Left hindlimb (tissue), 1 donor: ENCODE results near the gene RIMS1.
"Not testable (repeated sequence)": the region's sequence is repeated elsewhere in the genome, so short reads cannot be mapped to it uniquely, and the experiment has no call there.

Experiments used
- DNase-seq: peaks from one replicate; pipeline ENCODE4 v3.0.0-alpha.2; 2018

Gene RIMS1

GRCh38 chr6:71979911-71980310 is 93.6 kb downstream of the RIMS1 start:
- no peak for DNase-seq

DNA sequence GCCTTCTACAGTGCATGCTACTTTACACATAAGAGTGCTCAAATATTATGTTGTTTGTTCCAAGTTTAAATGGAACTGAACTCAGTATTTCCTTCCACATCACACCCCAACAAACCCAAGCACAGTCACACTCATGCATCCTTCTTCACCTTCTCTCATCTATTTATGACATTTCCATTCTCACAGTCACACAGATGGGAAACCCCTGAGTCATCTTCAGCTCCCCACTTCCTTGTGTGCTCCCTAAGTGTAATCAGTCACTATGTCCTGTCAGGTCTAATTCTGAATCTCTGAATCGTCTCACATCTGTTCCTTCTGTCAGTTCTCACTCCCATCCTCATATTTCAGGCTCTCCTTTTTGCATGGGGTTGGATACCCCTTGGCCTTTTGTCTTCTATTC is 96.0 kb downstream of the RIMS1 start:
- no peak for DNase-seq

GRCh38 chr6:71983131-71983530 is 96.8 kb downstream of the RIMS1 start:
- no peak for DNase-seq

DNA sequence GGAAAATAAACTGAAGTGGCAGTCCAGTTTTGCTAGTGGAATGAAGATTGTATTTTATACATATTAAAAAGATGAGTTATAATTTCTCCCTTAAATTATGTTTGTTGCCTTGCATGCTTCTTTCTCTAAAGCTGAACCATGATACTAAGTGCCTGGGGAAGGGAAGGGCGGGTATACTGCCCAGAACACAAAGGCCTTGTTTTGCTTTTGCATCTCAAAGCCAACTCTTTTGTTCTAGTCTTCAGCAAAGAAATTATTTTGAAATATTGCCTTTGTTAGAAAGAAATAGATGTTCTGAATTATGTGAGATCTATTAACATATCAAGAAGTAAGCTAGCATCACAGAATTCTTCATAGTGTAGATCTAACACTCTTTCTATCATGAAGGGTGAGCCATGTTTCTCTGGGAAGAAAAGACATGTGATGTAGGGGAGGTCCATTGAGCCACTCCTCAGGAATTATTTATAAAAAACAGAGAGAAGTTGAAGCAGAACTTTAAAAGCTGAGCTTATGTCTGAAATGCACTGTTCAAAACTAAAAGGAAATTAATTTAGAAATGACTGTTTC is 108.4 kb downstream of the RIMS1 start:
- no peak for DNase-seq

DNA sequence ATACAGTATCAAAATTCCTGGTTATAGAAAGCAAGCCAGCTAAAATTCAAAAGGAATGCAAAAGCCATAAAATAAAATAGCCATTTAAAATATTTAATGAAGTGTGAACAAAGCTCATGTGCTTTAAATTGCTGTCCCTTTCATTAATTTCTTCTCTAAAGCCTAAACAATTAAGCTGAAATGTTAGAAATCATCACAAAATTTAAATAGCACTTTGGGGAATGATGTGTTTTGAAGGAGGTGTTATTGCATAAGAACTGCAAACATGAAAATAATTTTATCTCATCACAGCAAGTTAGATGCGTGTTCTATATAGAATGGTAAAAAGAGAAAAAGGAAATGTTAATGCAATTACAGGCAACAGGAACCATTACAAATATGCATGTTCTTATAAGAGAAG is 111.0 kb downstream of the RIMS1 start:
- DNase-seq = no peak

GRCh38 chr6:72002415-72002814 is 116.1 kb downstream of the RIMS1 start:
- no peak for DNase-seq

- not testable (repeated sequence) for DNase-seq
Measured at GRCh38 chr6:72006591-72006990, 120.2 kb downstream of the RIMS1 start.

GRCh38 chr6:72022830-72023229 is 136.5 kb downstream of the RIMS1 start:
- DNase-seq = no peak

GRCh38 chr6:72031471-72031870 is 145.1 kb downstream of the RIMS1 start:
- DNase-seq = no peak

DNA sequence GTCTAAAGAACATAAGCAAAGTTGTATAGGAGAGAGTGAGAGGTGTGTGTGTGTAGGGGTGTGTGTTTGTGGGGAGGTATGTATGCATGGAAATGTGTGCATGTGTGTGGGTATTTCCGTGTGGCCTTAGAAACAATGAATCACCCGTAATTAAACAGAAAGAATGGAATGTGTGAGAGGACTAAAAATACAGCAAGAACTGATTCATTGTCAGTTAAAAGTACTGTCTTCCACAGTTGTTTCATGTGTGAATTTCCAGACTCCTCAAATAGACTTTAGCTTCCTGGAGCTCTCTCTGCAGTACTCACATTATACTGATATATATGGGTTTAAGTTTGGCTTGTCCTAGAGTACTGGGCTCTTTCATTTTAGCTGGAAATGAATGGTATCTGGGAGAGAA is 145.7 kb downstream of the RIMS1 start:
- DNase-seq = no peak

DNA sequence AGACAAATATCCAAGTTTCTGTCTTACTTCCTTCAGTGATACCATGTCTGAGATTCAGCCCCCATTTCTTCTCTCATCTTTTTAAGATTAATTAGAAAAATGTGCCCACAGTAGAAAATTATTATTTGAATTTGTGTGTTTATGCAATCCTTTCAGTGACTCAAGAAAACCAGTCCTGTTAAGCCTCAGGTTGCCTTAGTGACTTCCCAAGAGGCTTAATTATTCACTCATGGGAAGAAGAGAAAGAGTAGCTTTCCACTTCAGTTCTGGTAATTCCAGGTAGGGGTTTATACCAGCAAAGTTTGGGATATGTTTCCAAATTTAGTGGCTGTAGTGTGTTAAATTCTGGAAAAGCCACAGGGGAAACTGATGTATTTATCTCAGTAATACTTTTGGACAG is 149.1 kb downstream of the RIMS1 start:
- DNase-seq = no peak

DNA sequence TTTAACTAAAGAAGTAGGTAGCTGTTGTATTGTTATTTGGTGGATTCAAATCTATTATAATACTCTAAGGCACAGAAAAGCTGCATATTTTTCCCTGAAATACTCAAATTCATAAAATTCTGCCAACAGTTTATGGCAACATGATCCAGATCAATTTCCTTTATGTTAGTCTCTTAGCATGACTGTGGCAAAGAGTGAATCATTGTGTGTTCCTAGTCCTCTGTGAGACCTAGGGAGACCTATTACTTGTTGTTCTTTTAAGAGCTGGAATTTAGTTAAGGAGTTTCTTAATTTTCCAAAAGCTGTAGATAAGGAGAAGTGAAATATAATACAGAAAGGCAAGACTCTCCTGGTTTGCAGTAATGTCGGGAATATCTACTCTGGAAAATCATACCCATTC is 149.6 kb downstream of the RIMS1 start:
- no peak for DNase-seq

DNA sequence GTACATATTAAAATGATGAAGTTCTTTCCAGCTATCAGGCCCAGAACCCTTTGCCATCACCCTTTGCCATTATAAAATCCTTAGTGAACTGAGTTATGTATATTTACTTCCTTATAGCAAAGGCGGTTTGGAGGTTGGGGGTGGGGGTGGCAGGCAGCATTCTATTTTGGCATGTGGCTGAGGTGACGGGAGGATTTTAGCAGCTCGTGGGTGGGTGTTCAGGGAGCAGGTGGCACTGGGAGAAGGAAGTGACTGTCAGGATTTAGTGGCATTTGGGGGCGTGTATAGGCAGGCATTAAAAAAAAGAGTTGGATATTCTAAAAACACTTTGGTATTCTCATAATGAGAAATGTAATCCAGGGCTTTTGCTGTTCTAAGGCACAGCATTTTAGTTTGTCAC is 150.7 kb downstream of the RIMS1 start:
- no peak for DNase-seq

GRCh38 chr6:72040111-72040510 is 153.8 kb downstream of the RIMS1 start:
- no peak for DNase-seq

GRCh38 chr6:72042088-72042487 is 155.7 kb downstream of the RIMS1 start:
- no peak for DNase-seq

DNA sequence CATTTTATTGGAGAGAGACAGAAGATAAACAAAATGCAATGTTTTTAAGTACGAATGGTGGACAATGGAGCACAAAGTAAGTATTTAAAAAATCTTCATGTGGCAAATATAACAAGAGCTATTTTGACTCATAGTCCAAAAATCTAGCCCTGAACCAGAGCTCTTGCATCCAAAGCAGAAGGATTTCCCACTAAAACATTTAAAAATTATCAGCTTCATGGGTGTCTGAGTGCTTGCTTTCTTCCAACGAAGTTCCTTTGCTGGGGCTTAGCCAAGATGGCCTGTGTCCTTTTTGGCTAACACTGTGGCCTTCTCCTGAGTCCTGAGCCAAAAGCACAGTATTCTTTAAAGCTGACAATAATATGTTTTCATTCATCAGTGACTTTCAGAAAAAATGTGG is 161.7 kb downstream of the RIMS1 start:
- no peak for DNase-seq

DNA sequence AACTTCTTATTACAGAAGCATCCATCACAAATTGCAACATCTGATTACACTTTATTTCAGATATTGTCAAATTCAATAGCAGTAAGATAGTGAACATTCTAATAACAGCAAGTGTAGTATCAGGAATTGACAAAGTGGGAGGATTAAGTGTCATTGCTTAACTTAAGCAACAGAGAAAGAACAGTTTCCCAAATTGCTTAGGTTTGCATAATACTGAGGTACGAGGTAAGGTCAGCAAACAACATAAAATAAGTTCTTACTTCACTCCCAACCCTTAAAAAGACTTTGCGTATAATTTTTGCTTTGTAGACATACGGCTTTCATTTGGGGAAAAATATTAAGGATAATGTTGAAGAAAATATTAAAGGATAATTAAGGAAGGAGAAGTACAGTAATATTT is 163.0 kb downstream of the RIMS1 start:
- DNase-seq = no peak

DNA sequence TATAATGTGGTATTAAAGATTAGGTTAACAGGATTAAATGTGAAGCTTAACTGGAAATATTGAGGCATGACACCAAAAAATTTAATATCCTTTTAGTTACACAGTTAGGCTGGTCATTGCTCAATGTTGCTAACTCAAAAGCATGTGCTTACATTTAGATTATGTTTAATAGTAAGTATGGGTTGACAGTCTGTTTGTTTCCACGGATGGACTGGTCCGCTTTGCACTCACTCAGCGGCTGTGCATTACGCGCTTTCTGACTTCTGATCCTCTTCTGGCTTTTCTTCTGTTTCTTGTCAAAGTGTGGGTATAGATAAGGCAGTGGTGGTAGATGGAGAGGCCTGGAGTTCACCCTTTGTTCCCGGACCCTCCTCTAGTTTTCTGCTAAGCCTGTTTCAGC is 174.9 kb downstream of the RIMS1 start:
- no peak for DNase-seq

- DNase-seq = no peak
Measured at GRCh38 chr6:72064399-72064975, 178.1 kb downstream of the RIMS1 start.

- no peak for DNase-seq
Measured at GRCh38 chr6:72078096-72078495, 191.7 kb downstream of the RIMS1 start.

- DNase-seq = no peak
Measured at GRCh38 chr6:72080260-72080941, 194.1 kb downstream of the RIMS1 start.

DNA sequence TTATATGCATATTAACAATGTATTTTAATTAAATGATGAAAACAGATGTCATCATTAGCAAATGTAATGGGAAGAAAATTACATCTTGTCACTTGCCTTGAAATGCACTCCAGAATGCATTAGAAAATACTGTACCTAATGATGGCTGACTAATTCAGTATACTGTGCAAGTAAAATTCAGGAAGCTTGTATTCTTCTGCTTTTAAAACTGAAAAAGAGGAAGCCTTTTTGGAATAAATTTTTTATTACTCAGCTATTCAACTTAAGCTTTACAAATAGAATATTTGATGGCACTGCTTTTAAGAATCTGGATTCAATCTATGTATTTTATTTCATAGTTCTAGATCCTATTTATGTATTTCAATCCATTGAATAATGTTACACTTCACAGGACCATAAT is 195.5 kb downstream of the RIMS1 start:
- DNase-seq = no peak

DNA sequence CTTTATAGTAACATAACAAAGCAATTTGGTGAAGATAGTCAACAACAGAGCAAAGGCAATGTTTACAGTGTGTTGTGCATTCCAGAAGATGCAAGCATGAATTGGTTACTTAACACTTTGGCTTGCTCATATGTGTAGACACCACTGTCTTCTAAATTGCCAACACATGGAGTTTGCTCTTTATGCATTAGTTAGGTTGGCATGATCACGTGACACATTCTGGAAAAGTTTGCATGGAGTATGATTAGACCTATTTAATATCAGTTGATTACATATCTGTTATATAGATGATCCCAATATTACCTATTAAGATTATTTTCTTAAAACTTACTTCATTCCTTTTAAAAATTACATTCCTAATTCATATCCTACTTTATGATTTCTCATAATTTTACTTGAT is 197.6 kb downstream of the RIMS1 start:
- no peak for DNase-seq

DNA sequence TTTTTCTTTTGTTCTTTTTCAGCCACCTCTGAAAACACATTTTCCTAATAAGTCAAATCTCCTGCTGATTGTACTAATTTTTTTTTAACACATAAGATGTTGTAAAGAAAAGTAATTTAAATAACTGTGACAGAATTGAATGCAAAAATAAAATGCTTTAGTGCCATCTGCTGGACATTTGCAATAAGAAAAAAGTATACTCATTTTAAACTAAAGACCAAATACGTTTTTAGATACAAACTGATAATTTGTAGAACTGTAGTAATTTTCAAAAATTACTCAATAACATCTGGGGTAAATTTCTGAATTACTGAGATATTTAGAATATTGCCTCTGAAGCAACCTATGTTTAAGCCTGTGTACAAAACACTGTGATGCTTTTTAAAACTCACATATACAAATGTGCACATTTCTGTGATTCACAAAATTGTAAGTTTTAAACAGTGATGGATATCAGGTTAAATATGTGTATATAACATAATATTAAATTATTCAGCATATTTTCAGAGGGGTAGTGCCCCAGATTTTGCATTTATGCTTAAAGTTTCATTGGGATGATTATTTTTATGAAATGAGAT is 198.7 kb downstream of the RIMS1 start:
- DNase-seq = no peak
